A549 (cell line): ENCODE measurements around the gene SLC25A34. TPM values are rescaled to one million over a fixed set of nuclear protein-coding genes. Genes with fewer than 3 reads are reported as not detected.
A peak's percentile ranks its signal among the peaks of the same experiment; 100 is the strongest.

Source experiments
- ATAC-seq, 2 experiments: fragments of 200-7000 bp in 1 of 2; fragments of >200 bp in 1 of 2; cut with Nextera tagmentation in 1 of 2; cut with Tn5 transposase in 1 of 2; 3 replicates each; pipeline versions ENCODE4 v1.8.0 to v1.9.1; 2018 to 2020; ENCODE audit warnings: mild to moderate bottlenecking in 1 of 2, moderate library complexity in 1 of 2
- CTCF ChIA-PET: fragments of 300-600 bp; sonication (Branson Sonifier 250); formaldehyde crosslinking; extraction: SDS; loops from one replicate; lab custom pipeline; 2021; ENCODE audit warnings: antibody characterized with exemption, inconsistent platforms; lab: Yijun Ruan, JAX
- POLR2A ChIA-PET: fragments of 350-600 bp; formaldehyde crosslinking; extraction: SDS; loops from one replicate; lab custom pipeline; 2021; ENCODE audit warnings: antibody characterized with exemption, inconsistent platforms; lab: Yijun Ruan, JAX
- DNase-seq, 2 experiments: peaks; one replicate each; pipeline versions ENCODE4 v3.0.0 to v3.0.0-alpha.2; 2011 to 2016; ENCODE audit warnings: low read depth in 1 of 2, low spot score in 1 of 2
- FAIRE-seq: peaks from 2 replicates; lab custom pipeline; 2011; peaks lifted over from hg19 to GRCh38; lab: Jason Lieb, UNC
- H3K27ac ChIP-seq, 2 experiments: fragments of >200 bp; sonication (Bioruptor Twin); formaldehyde crosslinking; 3 replicates each; pipeline ENCODE4 v1.5.1; 2016 to 2017
- H3K4me1 ChIP-seq: fragments of >200 bp; sonication (Bioruptor Twin); formaldehyde crosslinking; 3 replicates; pipeline ENCODE4 v1.6.1; 2016
- H3K4me2 ChIP-seq: fragments of >200 bp; sonication (Bioruptor Twin); formaldehyde crosslinking; 3 replicates; pipeline ENCODE4 v1.6.1; 2016
- H3K4me3 ChIP-seq: fragments of >200 bp; sonication (Bioruptor Twin); formaldehyde crosslinking; 3 replicates; pipeline ENCODE4 v1.5.1; 2016
- H3K9me3 ChIP-seq: fragments of >200 bp; sonication (Bioruptor Twin); formaldehyde crosslinking; 3 replicates; pipeline ENCODE4 v1.6.1; 2016
- CBX2 ChIP-seq: fragments of 200-600 bp; sonication (generic); IDR thresholded peaks from 2 replicates; pipeline ENCODE4 v1.6.1; 2016; ENCODE audit warnings: low read depth, mild to moderate bottlenecking, borderline replicate concordance
- CBX8 ChIP-seq: fragments of 200-600 bp; sonication (generic); IDR thresholded peaks from 2 replicates; pipeline ENCODE4 v1.6.1; 2016
- CHD2 ChIP-seq: fragments of 150-350 bp; IDR thresholded peaks from 2 replicates; pipeline ENCODE4 v1.6.1; 2014; ENCODE audit warnings: low read length; ENCODE audit not compliant: partially characterized antibody
- EHF ChIP-seq: fragments of 250-450 bp; sonication (Bioruptor Pico); IDR thresholded peaks from 2 replicates; pipeline ENCODE4 v1.5.0; 2020; ENCODE audit warnings: mild to moderate bottlenecking
- ESRRA ChIP-seq: fragments of 150-350 bp; IDR thresholded peaks from 2 replicates; pipeline ENCODE4 v1.6.1; 2014; ENCODE audit warnings: mild to moderate bottlenecking, low read length, borderline replicate concordance
- FOSB ChIP-seq: fragments of 250-450 bp; sonication (Bioruptor Pico); IDR thresholded peaks from 2 replicates; pipeline ENCODE4 v1.5.0; 2020; ENCODE audit warnings: mild to moderate bottlenecking, moderate library complexity
- HDAC2 ChIP-seq: fragments of 200-600 bp; sonication (generic); IDR thresholded peaks from 2 replicates; pipeline ENCODE4 v1.6.1; 2016
- HEYL ChIP-seq: fragments of 250-450 bp; sonication (Bioruptor Pico); IDR thresholded peaks from 2 replicates; pipeline ENCODE4 v1.8.0; 2021; ENCODE audit warnings: mild to moderate bottlenecking, moderate library complexity
- KDM1A ChIP-seq: fragments of 200-600 bp; sonication (generic); IDR thresholded peaks from 2 replicates; pipeline ENCODE4 v1.6.1; 2016; ENCODE audit warnings: low read depth, mild to moderate bottlenecking
- MAFK ChIP-seq: fragments of 450-650 bp; IDR thresholded peaks from 2 replicates; pipeline ENCODE4 v1.6.1; 2014; ENCODE audit not compliant: partially characterized antibody
- NFE2L2 ChIP-seq: fragments of 150-350 bp; conservative IDR thresholded peaks from 2 replicates; pipeline ENCODE4 v1.6.1; 2014; ENCODE audit warnings: low read length
- NPAS2 ChIP-seq: fragments of 250-450 bp; sonication (Bioruptor Pico); IDR thresholded peaks from 2 replicates; pipeline ENCODE4 v1.8.0; 2022; ENCODE audit warnings: mild to moderate bottlenecking, moderate library complexity, borderline replicate concordance
- PHF8 ChIP-seq: fragments of 200-600 bp; sonication (generic); IDR thresholded peaks from 2 replicates; pipeline ENCODE4 v1.6.1; 2016; ENCODE audit warnings: low read depth, mild to moderate bottlenecking, antibody characterized with exemption, moderate library complexity, borderline replicate concordance
- POLR2AphosphoS2 ChIP-seq: conservative IDR thresholded peaks from 2 replicates; pipeline ENCODE4 v1.6.1; 2012; ENCODE audit warnings: low read length, improper control_type of control experiment, inconsistent platforms
- RAD21 ChIP-seq, 2 experiments: fragments of >200 bp in 1 of 2; sonication (Bioruptor Twin) in 1 of 2; formaldehyde crosslinking in 1 of 2; IDR thresholded peaks in 1 of 2; conservative IDR thresholded peaks in 1 of 2; 2 replicates in 1 of 2; 3 replicates in 1 of 2; pipeline ENCODE4 v1.6.1; 2012 to 2018; ENCODE audit warnings: inconsistent platforms in 1 of 2
- RARB ChIP-seq: fragments of 250-450 bp; sonication (Bioruptor Pico); IDR thresholded peaks from 2 replicates; pipeline ENCODE4 v1.8.0; 2021; ENCODE audit warnings: mild to moderate bottlenecking, moderate library complexity
- RCOR1 ChIP-seq: fragments of 150-350 bp; IDR thresholded peaks from 2 replicates; pipeline ENCODE4 v1.6.1; 2014; ENCODE audit warnings: antibody characterized with exemption, low read length, low read depth
- TP53 ChIP-seq: fragments of 250-450 bp; sonication (Bioruptor Pico); IDR thresholded peaks from 2 replicates; pipeline ENCODE4 v1.5.0; 2021; ENCODE audit warnings: mild to moderate bottlenecking, moderate library complexity
- ZFP36 ChIP-seq: fragments of 450-650 bp; IDR thresholded peaks from 2 replicates; pipeline ENCODE4 v1.6.1; 2014; ENCODE audit warnings: borderline replicate concordance; ENCODE audit not compliant: partially characterized antibody
- ZSCAN20 ChIP-seq: fragments of 250-450 bp; sonication (Bioruptor Pico); IDR thresholded peaks from 2 replicates; pipeline ENCODE4 v1.8.0; 2022; ENCODE audit warnings: mild to moderate bottlenecking, moderate library complexity
- WGBS: methylation state at CpG from one replicate; pipeline ENCODE4 v1.1.6; 2017; ENCODE audit errors: missing lambda C conversion rate; 5-methylcytosine and 5-hydroxymethylcytosine counted together
- polyA plus RNA-seq, 4 experiments: library from polyadenylated mRNA; depleted of rRNA in 3 of 4; stranded (reverse); fragments of >200 nt; fragmentation: RNase III in 1 of 4; extraction: RNeasy Plus Mini Kit Qiagen cat#74134 plus additional on column Dnase treatment in 1 of 4; gene quantifications; 2 replicates in 3 of 4; 3 replicates in 1 of 4; pipeline ENCODE4 v1.2.3, GENCODE V29; 2011 to 2017
- TF ChIP-seq, protein P1 (sequence below): fragments of 150-350 bp; IDR thresholded peaks from 2 replicates; pipeline ENCODE4 v1.6.1; 2014; ENCODE audit warnings: low read depth, mild to moderate bottlenecking, low read length
- TF ChIP-seq, protein P2 (sequence below): fragments of >200 bp; sonication (Bioruptor Twin); formaldehyde crosslinking; IDR thresholded peaks from 2 replicates; pipeline ENCODE4 v1.6.1; 2016
- TF ChIP-seq, protein P3 (sequence below): fragments of 250-450 bp; sonication (Bioruptor Pico); IDR thresholded peaks from 2 replicates; pipeline ENCODE4 v1.5.0; 2021; ENCODE audit warnings: mild to moderate bottlenecking, moderate library complexity, borderline replicate concordance
- TF ChIP-seq, protein P4 (sequence below): fragments of >200 bp; sonication (Bioruptor Twin); formaldehyde crosslinking; IDR thresholded peaks from 3 replicates; pipeline ENCODE4 v1.5.1; 2016

Gene SLC25A34
- polyA plus RNA-seq, 2 of the 4 experiments (the other 2 are of a cell fraction) = 0.12 to 0.19 TPM

DNA sequence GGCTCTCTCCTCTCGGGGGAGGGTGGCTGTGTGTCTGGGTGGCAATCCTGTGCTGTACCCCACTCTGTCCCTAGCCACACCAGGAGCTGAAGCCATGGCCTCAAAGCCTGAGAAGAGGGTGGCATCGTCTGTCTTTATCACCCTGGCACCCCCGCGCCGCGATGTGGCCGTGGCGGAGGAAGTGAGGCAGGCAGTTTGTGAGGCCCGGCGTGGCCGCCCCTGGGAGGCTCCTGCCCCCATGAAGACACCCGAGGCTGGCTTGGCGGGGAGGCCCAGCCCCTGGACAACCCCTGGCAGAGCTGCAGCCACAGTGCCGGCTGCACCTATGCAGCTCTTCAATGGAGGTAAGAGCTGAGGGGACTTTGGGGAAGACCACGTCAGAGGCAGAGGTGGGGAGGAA, 28.8 kb downstream of the SLC25A34 start (continued):
- TF ChIP-seq, protein P1, sequence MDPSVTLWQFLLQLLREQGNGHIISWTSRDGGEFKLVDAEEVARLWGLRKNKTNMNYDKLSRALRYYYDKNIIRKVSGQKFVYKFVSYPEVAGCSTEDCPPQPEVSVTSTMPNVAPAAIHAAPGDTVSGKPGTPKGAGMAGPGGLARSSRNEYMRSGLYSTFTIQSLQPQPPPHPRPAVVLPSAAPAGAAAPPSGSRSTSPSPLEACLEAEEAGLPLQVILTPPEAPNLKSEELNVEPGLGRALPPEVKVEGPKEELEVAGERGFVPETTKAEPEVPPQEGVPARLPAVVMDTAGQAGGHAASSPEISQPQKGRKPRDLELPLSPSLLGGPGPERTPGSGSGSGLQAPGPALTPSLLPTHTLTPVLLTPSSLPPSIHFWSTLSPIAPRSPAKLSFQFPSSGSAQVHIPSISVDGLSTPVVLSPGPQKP = no peak
- TF ChIP-seq, protein P2, sequence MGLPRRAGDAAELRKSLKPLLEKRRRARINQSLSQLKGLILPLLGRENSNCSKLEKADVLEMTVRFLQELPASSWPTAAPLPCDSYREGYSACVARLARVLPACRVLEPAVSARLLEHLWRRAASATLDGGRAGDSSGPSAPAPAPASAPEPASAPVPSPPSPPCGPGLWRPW = no peak
- no peak for TF ChIP-seq RCOR1
- no peak for TF ChIP-seq ZSCAN20
- no peak for TF ChIP-seq CBX2
- TF ChIP-seq, all 56 proteins: peak for 0

DNA sequence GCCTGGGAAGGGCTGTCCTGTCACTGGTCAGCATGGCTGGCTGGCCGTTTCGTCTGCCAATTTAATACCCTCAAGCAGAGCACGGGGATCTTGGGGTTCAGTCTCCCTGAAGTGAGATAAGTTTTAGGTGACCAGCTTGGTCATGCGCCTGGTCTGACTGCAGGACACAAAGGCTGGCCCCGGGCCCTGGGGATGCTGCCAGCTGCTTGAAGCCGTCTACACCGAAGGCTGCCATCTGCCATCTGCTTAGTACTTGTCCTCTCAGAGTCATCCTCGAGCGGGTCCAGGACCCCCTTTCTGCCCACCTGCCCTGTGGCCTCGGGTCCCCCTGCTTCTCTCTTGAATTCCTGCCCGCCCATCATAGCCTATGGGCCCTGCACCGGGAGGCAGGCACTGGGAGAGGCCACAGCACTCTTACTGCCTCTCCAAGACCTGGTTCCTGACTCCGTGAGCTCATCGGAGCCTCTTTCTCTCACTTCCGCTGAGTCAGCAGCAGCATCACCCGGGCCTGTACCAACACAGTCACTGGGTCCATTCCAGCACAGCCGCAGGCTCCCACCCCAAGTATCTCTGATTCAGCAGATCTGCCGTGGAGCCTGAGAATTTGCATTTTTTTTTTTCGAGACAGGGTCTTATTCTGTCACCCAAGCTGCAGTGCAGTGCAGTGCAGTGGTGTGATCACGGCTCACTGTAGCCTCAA, 29.6 kb downstream of the SLC25A34 start:
- 86% methylated on average over 14 of the region's 20 CpGs for WGBS
- DNase-seq (no peak), FAIRE-seq (no peak), ATAC-seq (peak; percentile 14 to 23; a peak in 2 of 6 replicates)
- ChIA-PET CTCF (interaction anchor here (1.0 to 1.4 kb wide), 3 partner anchors 11 to 26 kb away, joined by 3 read pairs; no protein-coding TSS in a partner anchor), POLR2A (no interaction called here)
- no peak for TF ChIP-seq NFE2L2
- peak; percentile 92 for TF ChIP-seq MAFK
- Histone ChIP-seq H3K4me2 (no peak overlapping the region), H3K4me3 (no peak overlapping the region), H3K9me3 (no peaks in the 10 kb centered on the region), H3K27ac (peak overlapping the region in 1 of 2 experiments; percentile 37; a peak in 2 of 6 replicates), H3K4me1 (peaks cover 15% of the 10 kb centered on the region)

DNA sequence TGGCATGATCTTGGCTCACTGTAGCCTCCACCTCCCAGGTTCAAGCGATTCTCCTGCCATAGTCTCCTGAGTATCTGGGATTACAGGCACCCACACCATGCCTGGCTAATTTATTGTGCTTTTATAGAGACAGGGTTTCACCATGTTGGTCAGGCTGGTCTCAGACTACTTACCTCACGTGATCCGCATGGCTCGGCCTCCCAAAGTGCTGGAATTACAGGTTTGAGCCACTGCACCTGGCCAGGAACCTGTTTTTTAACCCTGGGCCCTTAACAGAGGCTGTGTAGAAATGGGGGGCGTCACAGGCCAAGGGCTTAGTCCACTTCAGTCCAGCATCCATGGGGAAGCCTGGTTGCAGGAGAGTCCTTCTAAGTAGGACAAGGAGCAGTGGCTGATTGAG, 31.9 kb downstream of the SLC25A34 start:
- ChIA-PET POLR2A (no interaction called here), CTCF (interaction anchor here (0.7 kb wide), 1 partner anchor 31 kb away, joined by 3 read pairs; no protein-coding TSS in a partner anchor)
- no peak for FAIRE-seq

DNA sequence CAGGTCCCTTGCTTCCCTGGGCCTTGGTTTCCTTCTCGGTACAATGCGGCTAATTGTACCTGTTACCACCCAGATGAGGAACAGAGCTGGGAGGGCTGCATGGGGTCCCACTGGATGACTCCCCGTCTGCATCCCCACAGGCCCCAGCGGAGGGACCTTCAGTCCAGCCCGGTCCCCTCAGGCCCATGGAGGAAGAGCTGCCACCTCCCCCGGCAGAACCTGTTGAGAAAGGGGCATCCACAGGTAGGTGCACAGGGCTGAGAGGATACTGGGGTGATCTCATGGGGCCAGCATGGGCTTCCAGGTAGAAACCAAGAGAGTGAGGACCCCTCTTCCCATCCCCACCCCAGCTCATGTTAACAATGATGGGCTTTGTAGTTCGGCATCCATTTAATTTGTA, 32.3 kb downstream of the SLC25A34 start:
- ATAC-seq (no peak), FAIRE-seq (no peak), DNase-seq (no peak)
- Histone ChIP-seq H3K4me1 (peaks cover 13% of the 10 kb centered on the region), H3K9me3 (no peaks in the 10 kb centered on the region), H3K4me2 (no peak overlapping the region), H3K4me3 (no peak overlapping the region), H3K27ac (no peak overlapping the region)
- 90% methylated on average over 2 of the region's 7 CpGs for WGBS
- CTCF ChIA-PET = interaction anchor here (0.7 kb wide), 1 partner anchor 31 kb away, joined by 3 read pairs; no protein-coding TSS in a partner anchor
- POLR2A ChIA-PET = no interaction called here
- TF ChIP-seq CHD2 (no peak), HDAC2 (no peak), RARB (CRISPR knock-in tag) (no peak), TP53 (no peak), NFE2L2 (no peak), RCOR1 (no peak), ZFP36 (no peak), ZSCAN20 (no peak), PHF8 (no peak), RAD21 (conservative IDR thresholded peaks at IDR 0.05 in 1 of 2, IDR thresholded peaks at IDR 0.05 in 1 of 2) (no peak), ESRRA (no peak)
- TF ChIP-seq, protein P1 = no peak
- TF ChIP-seq, protein P3, sequence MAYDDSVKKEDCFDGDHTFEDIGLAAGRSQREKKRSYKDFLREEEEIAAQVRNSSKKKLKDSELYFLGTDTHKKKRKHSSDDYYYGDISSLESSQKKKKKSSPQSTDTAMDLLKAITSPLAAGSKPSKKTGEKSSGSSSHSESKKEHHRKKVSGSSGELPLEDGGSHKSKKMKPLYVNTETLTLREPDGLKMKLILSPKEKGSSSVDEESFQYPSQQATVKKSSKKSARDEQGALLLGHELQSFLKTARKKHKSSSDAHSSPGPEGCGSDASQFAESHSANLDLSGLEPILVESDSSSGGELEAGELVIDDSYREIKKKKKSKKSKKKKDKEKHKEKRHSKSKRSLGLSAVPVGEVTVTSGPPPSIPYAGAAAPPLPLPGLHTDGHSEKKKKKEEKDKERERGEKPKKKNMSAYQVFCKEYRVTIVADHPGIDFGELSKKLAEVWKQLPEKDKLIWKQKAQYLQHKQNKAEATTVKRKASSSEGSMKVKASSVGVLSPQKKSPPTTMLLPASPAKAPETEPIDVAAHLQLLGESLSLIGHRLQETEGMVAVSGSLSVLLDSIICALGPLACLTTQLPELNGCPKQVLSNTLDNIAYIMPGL (CRISPR knock-in tag) = no peak

More for the DNA sequence above, 31.9 kb downstream of the SLC25A34 start:
- no peak for TF ChIP-seq KDM1A
- TF ChIP-seq CBX2 = no peak
- TF ChIP-seq POLR2AphosphoS2 = no peak
- TF ChIP-seq, protein P2 = no peak
- no peak for TF ChIP-seq EHF (CRISPR knock-in tag)
- TF ChIP-seq NFE2L2 = no peak
- TF ChIP-seq FOSB = no peak
- TF ChIP-seq, protein P4, sequence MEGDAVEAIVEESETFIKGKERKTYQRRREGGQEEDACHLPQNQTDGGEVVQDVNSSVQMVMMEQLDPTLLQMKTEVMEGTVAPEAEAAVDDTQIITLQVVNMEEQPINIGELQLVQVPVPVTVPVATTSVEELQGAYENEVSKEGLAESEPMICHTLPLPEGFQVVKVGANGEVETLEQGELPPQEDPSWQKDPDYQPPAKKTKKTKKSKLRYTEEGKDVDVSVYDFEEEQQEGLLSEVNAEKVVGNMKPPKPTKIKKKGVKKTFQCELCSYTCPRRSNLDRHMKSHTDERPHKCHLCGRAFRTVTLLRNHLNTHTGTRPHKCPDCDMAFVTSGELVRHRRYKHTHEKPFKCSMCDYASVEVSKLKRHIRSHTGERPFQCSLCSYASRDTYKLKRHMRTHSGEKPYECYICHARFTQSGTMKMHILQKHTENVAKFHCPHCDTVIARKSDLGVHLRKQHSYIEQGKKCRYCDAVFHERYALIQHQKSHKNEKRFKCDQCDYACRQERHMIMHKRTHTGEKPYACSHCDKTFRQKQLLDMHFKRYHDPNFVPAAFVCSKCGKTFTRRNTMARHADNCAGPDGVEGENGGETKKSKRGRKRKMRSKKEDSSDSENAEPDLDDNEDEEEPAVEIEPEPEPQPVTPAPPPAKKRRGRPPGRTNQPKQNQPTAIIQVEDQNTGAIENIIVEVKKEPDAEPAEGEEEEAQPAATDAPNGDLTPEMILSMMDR = no peak
- no peak for TF ChIP-seq HEYL (CRISPR knock-in tag)
- no peak for TF ChIP-seq NPAS2 (CRISPR knock-in tag)
- no peak for TF ChIP-seq CBX8
- DNase-seq (no peak), ATAC-seq (no peak)
- H3K4me2 ChIP-seq = no peak overlapping the region
- H3K4me3 ChIP-seq = no peak overlapping the region
- H3K4me1 ChIP-seq = peaks cover 13% of the 10 kb centered on the region
- 64% methylated on average over 1 of the region's 5 CpGs for WGBS
- no peak overlapping the region for H3K27ac ChIP-seq
- no peaks in the 10 kb centered on the region for H3K9me3 ChIP-seq
